CD4-positive, alpha-beta T cell treated with Interleukin-6 at 100 ng/mL for 8 hours (primary cell): ENCODE measurements around the gene GBP1.
A peak's percentile ranks its signal among the peaks of the same experiment; 100 is the strongest.
"Not testable (repeated sequence)": the region's sequence is repeated elsewhere in the genome, so short reads cannot be mapped to it uniquely, and the experiment has no call there.

Experiments
- DNase-seq: peaks from one replicate; pipeline ENCODE4 v3.0.0-alpha.2; 2020; ENCODE audit warnings: mixed read lengths, low spot score

Gene GBP1, protein sequence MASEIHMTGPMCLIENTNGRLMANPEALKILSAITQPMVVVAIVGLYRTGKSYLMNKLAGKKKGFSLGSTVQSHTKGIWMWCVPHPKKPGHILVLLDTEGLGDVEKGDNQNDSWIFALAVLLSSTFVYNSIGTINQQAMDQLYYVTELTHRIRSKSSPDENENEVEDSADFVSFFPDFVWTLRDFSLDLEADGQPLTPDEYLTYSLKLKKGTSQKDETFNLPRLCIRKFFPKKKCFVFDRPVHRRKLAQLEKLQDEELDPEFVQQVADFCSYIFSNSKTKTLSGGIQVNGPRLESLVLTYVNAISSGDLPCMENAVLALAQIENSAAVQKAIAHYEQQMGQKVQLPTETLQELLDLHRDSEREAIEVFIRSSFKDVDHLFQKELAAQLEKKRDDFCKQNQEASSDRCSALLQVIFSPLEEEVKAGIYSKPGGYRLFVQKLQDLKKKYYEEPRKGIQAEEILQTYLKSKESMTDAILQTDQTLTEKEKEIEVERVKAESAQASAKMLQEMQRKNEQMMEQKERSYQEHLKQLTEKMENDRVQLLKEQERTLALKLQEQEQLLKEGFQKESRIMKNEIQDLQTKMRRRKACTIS

DNA sequence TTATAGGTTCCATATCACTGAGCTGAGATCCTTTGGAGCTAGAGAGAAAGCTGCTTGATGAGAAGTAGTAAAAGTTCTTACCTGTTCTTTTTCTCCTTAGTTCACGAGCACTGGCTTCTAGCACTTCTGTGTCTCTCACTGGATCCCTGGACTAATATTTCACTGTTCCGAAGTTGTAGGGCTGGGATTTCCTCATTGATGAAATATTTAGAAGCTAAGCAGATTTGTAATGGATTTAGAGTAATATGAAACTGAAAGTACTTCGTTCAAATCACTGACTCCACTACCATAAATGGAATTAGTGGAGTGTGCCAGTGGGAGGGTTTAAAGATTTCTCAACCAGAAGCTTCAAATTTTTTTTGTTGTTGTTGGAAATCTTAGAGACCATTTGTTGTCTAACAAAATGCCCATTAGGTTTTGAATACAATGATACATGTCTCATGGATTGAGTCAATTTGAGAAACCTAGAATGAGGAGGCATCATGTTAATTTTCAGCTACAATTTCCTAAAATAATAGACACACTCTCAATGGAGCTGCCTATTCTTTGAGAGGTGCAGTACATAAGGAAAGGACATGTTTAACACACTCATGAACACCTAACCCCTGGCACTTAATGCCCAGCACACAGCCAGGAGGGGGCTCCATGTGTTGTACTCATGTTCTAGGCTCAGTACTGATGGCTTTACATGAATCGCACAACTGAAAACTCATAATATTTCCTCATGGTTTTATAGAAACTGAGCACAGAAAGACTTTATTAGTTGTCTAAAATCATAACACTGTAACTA lies at the start of gene GBP1:
TSS of gene GBP1 (minus strand) at position 130 of the 790 bp plus-strand sequence. CDS start 1,974 bp downstream, outside the sequence.
- peak; percentile 49 for DNase-seq

DNA sequence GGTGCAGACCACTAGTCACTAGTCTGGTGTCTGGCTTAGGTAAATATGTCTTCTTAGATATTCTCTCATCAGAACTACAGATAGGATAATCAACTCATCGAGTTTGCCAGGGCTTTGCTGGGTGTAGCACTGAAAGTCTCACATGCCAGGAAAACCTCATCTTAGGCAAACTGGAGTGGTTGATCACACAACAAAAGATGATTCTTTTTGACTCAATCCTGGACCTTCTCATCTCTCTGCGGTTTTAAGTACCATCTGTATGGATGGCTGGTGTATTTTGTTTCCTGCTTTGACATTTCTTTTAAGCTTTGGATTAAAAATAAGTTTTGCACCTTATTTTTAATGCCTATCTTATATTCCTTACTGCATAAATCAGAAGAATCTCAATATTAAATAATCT lies 49.7 kb upstream of the GBP1 start:
- no peak for DNase-seq

DNA sequence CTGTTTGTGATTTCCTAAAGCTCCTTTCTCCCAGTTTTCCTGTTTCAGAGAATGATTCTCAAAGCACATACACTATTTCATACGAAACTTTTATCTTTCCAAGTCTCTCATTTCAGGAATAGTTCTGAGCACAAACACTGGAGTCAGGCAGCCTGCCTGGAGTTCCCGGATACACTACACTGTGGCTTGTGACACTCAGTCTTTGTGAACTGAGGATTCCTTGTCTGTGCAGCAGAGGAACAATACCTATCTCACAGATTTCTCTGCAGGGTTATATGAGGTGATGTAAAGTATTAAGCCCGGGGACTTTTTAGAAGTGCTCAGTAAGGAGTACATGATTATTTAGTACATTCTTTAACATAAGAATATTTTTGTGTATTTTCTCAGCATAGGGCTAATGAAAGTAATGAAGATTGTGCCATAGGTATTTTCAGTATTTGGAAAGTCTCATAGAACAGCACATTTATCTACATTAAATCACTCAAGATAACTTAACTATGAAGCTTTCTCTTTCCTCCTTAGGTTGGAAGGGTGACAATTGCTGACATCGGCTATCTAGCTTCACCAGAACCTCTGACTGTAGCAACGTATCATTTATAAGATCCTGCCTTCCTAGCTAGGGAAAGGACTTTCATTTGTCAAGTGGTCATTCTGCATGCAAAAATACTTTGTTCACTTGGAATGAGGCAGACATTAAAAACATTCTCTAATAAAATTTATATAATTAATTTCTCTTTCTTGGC lies 48.0 kb upstream of the GBP1 start:
- no peak for DNase-seq

DNA sequence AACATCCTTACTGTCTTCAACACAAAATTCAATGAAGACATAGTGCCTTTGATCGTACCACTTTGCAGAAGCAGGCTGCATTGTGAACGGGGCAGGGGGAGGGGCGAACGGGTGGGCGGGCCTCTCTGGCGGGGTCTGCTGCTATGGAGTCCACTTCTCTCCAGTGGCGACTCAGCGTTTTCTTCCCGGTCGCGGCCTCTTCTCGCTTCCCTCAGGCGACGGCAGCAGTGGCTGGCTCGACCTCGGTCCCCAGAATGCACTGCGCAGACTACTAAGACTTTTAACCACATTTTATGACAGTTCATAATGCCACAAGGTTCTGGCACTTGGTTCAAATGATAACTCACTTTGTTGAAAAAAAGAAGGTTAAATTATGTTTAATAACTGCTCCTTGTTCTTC lies 39.7 kb upstream of the GBP1 start:
- DNase-seq = no peak

DNA sequence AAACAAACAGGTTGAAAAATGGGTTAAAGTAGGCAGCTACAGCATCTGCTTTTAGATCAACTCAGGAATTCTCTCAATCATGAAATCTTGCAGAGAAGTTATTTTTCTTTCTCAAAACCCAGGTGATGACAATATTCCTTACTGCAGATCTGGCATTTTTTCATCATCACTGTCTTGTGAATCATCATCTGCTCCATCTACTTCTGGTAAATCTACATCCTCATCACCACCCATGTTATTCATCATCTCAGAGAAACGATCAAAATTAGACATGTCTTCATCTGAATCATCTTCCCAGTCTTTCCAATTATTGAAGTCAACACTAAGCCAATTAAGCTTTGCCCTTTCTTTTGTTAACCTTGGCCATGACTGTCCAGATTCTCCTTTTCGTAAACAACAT lies 39.1 kb upstream of the GBP1 start:
- no peak for DNase-seq

DNA sequence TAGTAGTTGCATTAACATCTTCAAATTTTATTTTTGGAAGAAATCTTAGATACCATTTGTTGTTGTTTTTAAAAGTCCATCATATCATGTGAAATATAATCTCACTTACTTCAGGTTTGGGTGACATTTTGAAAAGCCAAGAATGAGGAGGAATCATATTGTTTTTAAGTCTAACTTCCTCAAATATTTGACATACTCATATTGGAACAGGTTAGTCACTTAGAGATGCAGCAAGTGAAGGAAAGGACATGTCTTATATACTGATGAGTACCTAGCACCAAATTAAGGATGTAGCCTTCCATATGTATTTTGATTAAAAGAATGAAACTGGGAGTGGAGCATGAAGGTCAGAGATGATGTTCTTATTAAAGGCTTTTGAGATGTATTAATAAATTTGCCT lies 37.0 kb upstream of the GBP1 start:
- DNase-seq = no peak

GRCh38 chr1:89100412-89100811 lies 35.4 kb upstream of the GBP1 start:
- DNase-seq = no peak

- DNase-seq = no peak
These were observed 33.8 kb upstream of the GBP1 start for GRCh38 chr1:89098857-89099256.

GRCh38 chr1:89095737-89096136 lies 30.7 kb upstream of the GBP1 start:
- no peak for DNase-seq

DNA sequence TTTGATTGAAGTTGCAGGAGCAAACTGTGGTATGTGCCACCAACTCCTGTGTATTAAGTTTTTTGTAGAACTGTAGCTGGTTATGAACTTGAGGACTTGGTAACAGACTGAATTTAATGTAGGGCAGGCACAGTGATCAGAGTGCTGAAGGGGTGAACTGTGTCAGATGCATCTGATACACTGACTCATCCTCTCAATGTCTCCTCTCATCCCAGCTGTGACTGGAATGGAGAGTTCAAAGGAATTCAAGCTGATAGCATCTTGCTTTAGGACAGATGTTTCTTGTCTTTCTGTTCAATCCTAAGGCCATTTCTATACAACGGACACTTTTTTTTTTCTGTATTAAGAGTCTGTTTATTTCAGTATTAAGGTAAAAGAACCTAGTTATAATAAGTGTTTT lies 25.0 kb upstream of the GBP1 start:
- DNase-seq = no peak

DNA sequence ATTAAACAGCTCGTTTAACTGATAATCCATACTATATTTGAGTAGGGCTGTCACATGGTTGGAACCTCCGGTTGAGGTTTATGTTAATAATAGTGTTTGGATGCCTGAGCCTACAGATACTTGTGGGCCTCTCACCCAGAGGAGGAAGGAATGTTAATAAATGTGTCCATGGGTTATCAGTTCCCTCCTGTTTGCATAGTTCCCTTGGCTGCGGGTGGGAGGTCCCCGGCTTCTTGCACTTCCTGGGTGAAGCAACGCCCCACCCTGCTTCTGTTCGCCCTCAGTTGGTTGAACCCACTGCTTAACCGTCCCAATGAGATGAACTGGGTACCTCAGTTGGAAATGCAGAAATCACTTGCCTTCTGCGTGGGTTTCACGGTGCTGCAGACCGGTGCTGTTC lies 23.6 kb upstream of the GBP1 start:
- DNase-seq = no peak

DNA sequence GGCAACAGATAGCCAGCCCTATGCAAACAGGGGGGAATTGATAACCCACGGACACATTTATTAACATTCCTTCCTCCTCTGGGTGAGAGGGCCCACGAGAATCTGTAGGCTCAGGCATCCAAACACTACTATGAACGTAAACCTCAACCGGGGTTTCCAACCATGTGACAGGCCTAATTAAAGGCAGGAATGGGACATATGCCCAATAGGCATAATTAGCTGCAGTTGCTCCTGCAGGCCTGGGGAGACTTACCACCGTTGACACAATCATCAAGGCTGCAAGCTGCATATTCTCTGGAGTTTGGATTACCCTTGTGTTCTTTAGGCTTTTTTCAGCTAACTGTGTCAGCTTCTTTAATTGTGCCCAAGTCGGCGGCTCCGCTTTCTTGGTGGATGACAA lies 22.2 kb upstream of the GBP1 start:
- DNase-seq = no peak

DNA sequence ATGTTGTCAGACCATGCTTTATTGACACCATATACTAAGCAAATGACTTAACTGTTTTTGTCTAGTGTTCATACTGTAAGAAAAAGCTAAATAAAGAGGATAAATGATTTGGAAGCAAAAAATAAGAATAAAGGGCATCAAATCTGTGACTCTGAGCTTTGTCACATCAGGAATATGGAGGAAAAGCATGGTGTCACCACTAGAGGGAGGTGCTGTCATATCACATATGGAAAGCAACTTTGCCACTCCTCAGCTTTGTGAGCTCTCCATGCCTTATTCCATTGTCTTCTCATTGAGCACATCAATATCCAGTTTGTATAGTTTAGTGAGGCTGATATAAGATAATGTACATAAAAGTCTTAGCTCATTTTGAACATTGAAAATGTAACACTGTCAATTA lies 20.8 kb upstream of the GBP1 start:
- DNase-seq = peak; percentile 54

- no peak for DNase-seq
These were observed 16.0 kb upstream of the GBP1 start for GRCh38 chr1:89081005-89081404.

- DNase-seq = not testable (repeated sequence)
These were observed 15.1 kb upstream of the GBP1 start for GRCh38 chr1:89080068-89080467.

DNA sequence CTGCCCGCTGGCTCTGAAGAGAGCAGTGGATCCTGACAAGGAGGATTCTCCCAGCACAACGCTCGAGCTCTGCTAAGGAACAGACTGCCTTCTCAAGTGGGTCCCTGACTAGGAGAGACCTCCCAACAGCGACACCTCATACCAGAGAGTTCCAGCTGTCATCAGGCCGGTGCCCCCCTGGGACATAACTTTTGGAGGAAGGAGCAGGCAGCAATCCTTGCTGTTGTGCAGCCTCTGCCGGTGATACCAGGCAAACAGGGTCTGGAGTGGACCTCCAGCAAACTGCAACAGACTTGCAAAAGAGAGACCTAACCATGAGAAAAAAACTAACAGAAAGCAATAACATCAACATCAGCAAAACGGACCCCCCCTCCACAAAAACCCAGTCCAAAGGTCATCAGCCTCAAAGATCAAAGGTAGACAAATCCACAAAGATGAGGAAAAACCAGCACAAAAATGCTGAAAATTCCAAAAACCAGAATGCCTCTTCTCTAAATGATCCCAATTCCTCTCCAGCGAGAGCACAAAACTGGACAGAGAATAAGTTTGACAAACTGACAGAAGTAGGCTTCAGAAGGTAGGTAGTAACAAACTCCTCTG lies 7.6 kb upstream of the GBP1 start:
- not testable (repeated sequence) for DNase-seq

- no peak for DNase-seq
These were observed 5.5 kb upstream of the GBP1 start for GRCh38 chr1:89070509-89070908.

DNA sequence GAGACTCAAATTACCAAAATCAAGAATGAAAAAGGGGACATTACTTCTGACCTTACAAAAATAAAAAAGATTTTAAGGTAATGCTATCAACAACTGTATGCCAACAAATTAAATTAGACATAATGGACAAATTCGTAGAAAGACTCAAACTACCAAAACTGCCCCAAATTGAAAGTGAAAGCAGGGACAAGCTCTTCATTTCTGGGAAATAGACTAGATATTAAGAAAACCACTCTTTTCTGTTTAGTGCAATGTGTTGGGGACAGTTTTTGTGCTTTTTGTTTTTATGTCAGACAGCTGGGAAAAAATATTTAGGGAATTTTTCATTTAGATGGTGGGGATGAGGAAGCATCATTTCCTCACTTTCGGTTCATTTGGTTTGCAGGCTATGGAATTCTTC lies 4.9 kb upstream of the GBP1 start:
- DNase-seq = peak; percentile 27

GRCh38 chr1:89068291-89068690 lies 3.3 kb upstream of the GBP1 start:
- no peak for DNase-seq

GRCh38 chr1:89064632-89065031 lies 376 bp downstream of the GBP1 start:
- DNase-seq = no peak

- DNase-seq = no peak
These were observed 1.9 kb downstream of the GBP1 start for GRCh38 chr1:89063094-89063493.

GRCh38 chr1:89060091-89060490 lies 4.9 kb downstream of the GBP1 start:
- no peak for DNase-seq
